ENCODE results near the gene LRP1B. TPM values are rescaled to one million over a fixed set of nuclear protein-coding genes. Genes with fewer than 3 reads are reported as not detected.

The LRP1B gene
- total and polyA plus RNA-seq, 2 of the 8 experiments (the other 6 are each of a cell fraction or from before 2014, with no cell fraction given) = 0.03 TPM; not detected in 1

DNA sequence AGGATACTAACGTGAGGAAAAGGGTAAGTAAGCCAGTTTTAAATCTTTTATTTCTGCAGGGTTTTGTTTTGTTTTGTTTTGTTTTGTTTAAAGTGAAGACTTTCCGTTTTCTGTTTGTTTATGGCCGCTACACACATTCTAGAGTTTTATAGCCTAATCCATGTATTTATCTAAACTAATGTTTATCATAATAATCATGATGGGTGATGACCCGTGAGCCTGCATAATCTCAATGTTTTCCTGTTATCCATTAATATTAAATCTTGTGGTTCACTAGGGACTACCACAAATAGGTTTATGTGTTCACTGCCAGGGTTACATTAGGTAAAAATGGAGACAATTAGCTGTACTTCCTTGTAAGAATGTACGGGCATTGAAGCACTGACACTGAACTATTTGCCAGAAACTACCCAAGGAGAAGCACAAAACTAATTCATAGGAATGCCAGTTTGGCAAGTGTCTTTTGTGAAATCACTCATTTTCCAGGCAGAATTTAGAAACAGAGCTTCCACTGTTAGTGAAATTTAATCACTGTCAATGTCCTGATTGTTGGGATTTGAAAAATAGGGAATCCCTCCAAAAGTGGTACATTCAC, 574.8 kb downstream of the LRP1B start:
- ChIA-PET CTCF (ENCODE audit: partially characterized antibody) (interaction anchor here (0.5 to 1.7 kb wide), 11 partner anchors 8 to 630 kb away, joined by 3 to 8 read pairs (median 4); no protein-coding TSS in a partner anchor), POLR2A (ENCODE audit: partially characterized antibody) (no interaction called here)
- FAIRE-seq (no peak), DNase-seq (ENCODE audit: low read depth in 1 of 2, low spot score in 2 of 2) (no peak)
- H2AK5ac ChIP-seq (ENCODE audit: low read depth, low read length) = no peak overlapping the region
- no peak overlapping the region for H2BK15ac ChIP-seq (ENCODE audit: low read length)
- no peaks in the 10 kb centered on the region for H3K9me3 ChIP-seq (ENCODE audit: insufficient read depth in 2 of 2, low read depth in 1 of 2, low read length in 1 of 2)
- H3K9ac ChIP-seq (replicated peaks in 1 of 4; ENCODE audit: extremely low read depth in 1 of 4, low read depth in 3 of 4, low read length in 3 of 4) = no peak overlapping the region
- no peak overlapping the region for H2BK20ac ChIP-seq (ENCODE audit: low read length)
- no peaks in the 10 kb centered on the region for H3K79me1 ChIP-seq (ENCODE audit: low read depth, low read length)
- H3K4ac ChIP-seq (replicated peaks; ENCODE audit: insufficient read length, low read depth, low read length) = no peak overlapping the region
- no peak overlapping the region for H4K5ac ChIP-seq (ENCODE audit: insufficient read length, low read depth, low read length)
- H3K23me2 ChIP-seq (ENCODE audit: low read depth, low read length) = no peaks in the 10 kb centered on the region
- H3K27ac ChIP-seq (ENCODE audit: low read depth, low read length) = no peak overlapping the region
- H3K18ac ChIP-seq (ENCODE audit: extremely low read depth, low read length) = no peak overlapping the region
- H3K14ac ChIP-seq (ENCODE audit: insufficient read length) = no peak overlapping the region
- no peak overlapping the region for H3K4me3 ChIP-seq (ENCODE audit: extremely low read depth in 1 of 4, insufficient read depth in 2 of 4, low read depth in 3 of 4, low read length in 4 of 4)
- H2BK120ac ChIP-seq (replicated peaks; ENCODE audit: low read depth, low read length) = no peak overlapping the region
- no peaks in the 10 kb centered on the region for H4K20me1 ChIP-seq (replicated peaks in 1 of 2; ENCODE audit: control insufficient read depth in 1 of 2, insufficient read depth in 2 of 2, low read length in 2 of 2)
- H4K91ac ChIP-seq (replicated peaks; ENCODE audit: insufficient read length, low read length) = no peak overlapping the region
- WGBS, 2 experiments (ENCODE audit: extremely low coverage in 1 of 2, insufficient coverage in 1 of 2, insufficient read length in 1 of 2, insufficient replicate concordance in 2 of 2, low coverage in 1 of 2, low lambda C conversion rate in 2 of 2, missing lambda C conversion rate in 1 of 2) = 78% methylated on average over 5 of the region's 5 CpGs; no CpG with 5 or more reads in 1 of the 2 experiments
- H3K23ac ChIP-seq (ENCODE audit: insufficient read length) = no peak overlapping the region
- no peaks in the 10 kb centered on the region for H3K79me2 ChIP-seq (ENCODE audit: control insufficient read depth in 1 of 2, insufficient read depth in 2 of 2, low read length in 2 of 2)
- no peak overlapping the region for H3K56ac ChIP-seq (replicated peaks; ENCODE audit: insufficient read length, low read depth, low read length)
- no peak overlapping the region for H2BK12ac ChIP-seq (ENCODE audit: low read depth, low read length)
- no peaks in the 10 kb centered on the region for H3K27me3 ChIP-seq (replicated peaks in 1 of 4; ENCODE audit: control insufficient read depth in 3 of 4, extremely low read depth in 1 of 4, insufficient read depth in 3 of 4, low read length in 3 of 4)
- H2BK5ac ChIP-seq (ENCODE audit: low read depth, low read length) = no peak overlapping the region
- H2AFZ ChIP-seq (ENCODE audit: low read length) = 0 out of 2 replicates have a peak overlapping the region, but pooled peaks have one; percentile 11
- no peak overlapping the region for H3K4me2 ChIP-seq (ENCODE audit: insufficient read depth in 1 of 2, low read depth in 2 of 2, low read length in 2 of 2)
- no peaks in the 10 kb centered on the region for H3K4me1 ChIP-seq (replicated peaks in 1 of 4; ENCODE audit: control insufficient read depth in 3 of 4, insufficient read depth in 4 of 4, low read length in 3 of 4)
- no peaks in the 10 kb centered on the region for H3K36me3 ChIP-seq (ENCODE audit: control insufficient read depth in 2 of 4, insufficient read depth in 4 of 4, low read length in 3 of 4)
- no peak overlapping the region for H4K8ac ChIP-seq (ENCODE audit: extremely low read depth, insufficient read depth, low read length)
- no peak for TF ChIP-seq RXRA (IDR thresholded peaks at IDR 0.05; ENCODE audit: insufficient read depth, low read depth, low read length)
- no peak for TF ChIP-seq ZNF274 (IDR thresholded peaks at IDR 0.05; ENCODE audit: borderline replicate concordance, extremely low read depth, low read length)
- TF ChIP-seq SIX5 (IDR thresholded peaks at IDR 0.05; ENCODE audit: low read depth, low read length) = no peak
- TF ChIP-seq, protein P1, sequence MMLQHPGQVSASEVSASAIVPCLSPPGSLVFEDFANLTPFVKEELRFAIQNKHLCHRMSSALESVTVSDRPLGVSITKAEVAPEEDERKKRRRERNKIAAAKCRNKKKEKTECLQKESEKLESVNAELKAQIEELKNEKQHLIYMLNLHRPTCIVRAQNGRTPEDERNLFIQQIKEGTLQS (IDR thresholded peaks at IDR 0.05; ENCODE audit: insufficient read depth, low read depth, low read length) = no peak
- TF ChIP-seq POLR2AphosphoS5 (IDR thresholded peaks at IDR 0.05; ENCODE audit: low read depth, low read length) = no peak
- no peak for TF ChIP-seq RFX5 (IDR thresholded peaks at IDR 0.05; ENCODE audit: borderline replicate concordance, low read depth, low read length)
- TF ChIP-seq NANOG (IDR thresholded peaks at IDR 0.05; ENCODE audit: insufficient read depth, low read depth, low read length, poor library complexity, severe bottlenecking) = no peak
- TF ChIP-seq EZH2 (IDR thresholded peaks at IDR 0.05; ENCODE audit: low read depth, low read length, severe bottlenecking) = no peak
- no peak for TF ChIP-seq EGR1 (IDR thresholded peaks at IDR 0.05; ENCODE audit: borderline replicate concordance, low read depth, low read length)
- no peak for TF ChIP-seq JUN (IDR thresholded peaks at IDR 0.05; ENCODE audit: low read depth, low read length)
- no peak for TF ChIP-seq BCL11A (IDR thresholded peaks at IDR 0.05; ENCODE audit: low read depth in 2 of 2, low read length in 2 of 2)

Measured in H1 (cell line).